Measurements from ENCODE around the gene RPAP3. TPM values are rescaled to one million over a fixed set of nuclear protein-coding genes. Genes with fewer than 3 reads are reported as not detected.
A peak's percentile ranks its signal among the peaks of the same experiment; 100 is the strongest.

Gene RPAP3
- total and polyA plus RNA-seq, 5 donors from 2014 or later, result 31.5 to 40.2 (median 33.0) TPM

- H3K27me3 ChIP-seq (ENCODE audit: control insufficient read depth, insufficient read depth, low read length), result no peaks in the 10 kb centered on the region
- H3K27ac ChIP-seq (ENCODE audit: insufficient read depth, low read length, poor library complexity, severe bottlenecking), result no peak overlapping the region
- H3K4me1 Mint-ChIP-seq, result peaks cover 15 to 40% (median 34%) of the 10 kb centered on the region in 4 donors
- no peaks in the 10 kb centered on the region for H3K9me3 Mint-ChIP-seq
- no peak overlapping the region for H3K4me3 ChIP-seq (ENCODE audit: low read depth, low read length)
- ATAC-seq (ENCODE audit: low read depth in 2 of 2) (no peak), DNase-seq (no peak)
- peaks cover 4% of the 10 kb centered on the region for H3K36me3 Mint-ChIP-seq
- H3K9me3 ChIP-seq (ENCODE audit: control insufficient read depth in 2 of 2, low read length in 2 of 2), result no peaks in the 10 kb centered on the region
- no peaks in the 10 kb centered on the region for H3K36me3 ChIP-seq (ENCODE audit: control insufficient read depth, insufficient read depth, low read length)
- peak overlapping the region in 2 of 4 donors; percentile 18 to 78 for H3K4me3 Mint-ChIP-seq
- peaks cover 4% of the 10 kb centered on the region for H3K27me3 Mint-ChIP-seq
- H3K4me1 ChIP-seq (ENCODE audit: control insufficient read depth, insufficient read depth, low read length, poor library complexity, severe bottlenecking), result peaks cover 36% of the 10 kb centered on the region
- H3K27ac Mint-ChIP-seq, result peak overlapping the region in 2 of 3 donors; percentile 6 to 47
These were observed 3.4 kb upstream of the RPAP3 start for GRCh38 chr12:47709237-47709636.

DNA sequence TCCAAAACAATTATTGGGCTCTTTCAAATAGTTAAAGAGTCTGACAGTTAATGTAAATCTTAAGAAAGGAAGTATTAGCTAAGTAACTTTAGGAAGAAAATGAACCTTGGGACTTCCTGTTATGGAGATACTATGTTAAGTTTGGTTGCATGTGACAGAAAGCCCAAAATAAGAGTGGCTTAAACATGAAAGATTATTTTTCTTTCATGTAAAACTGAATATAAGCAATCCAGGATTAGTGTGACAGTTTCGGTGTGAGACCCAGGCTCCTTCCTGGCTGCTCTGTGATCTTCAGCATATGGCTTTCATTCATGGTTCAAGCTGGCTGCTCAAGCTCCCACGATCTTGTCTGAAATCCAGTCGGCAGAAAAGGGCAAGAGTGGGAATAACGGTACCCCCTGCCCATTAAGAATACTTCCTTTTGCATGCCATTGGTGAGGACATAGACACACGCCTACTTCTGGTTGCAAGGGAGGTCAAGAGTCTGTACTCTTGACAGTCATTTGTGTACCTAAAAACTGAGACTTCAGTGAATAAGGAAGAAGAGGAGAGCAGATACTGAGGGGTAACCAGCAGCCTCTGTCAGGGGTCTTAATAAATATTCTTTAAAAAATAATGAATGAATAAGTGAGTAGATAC lies 2.2 kb upstream of the RPAP3 start:
- peaks cover 25 to 52% (median 45%) of the 10 kb centered on the region in 4 donors for H3K4me1 Mint-ChIP-seq
- Histone ChIP-seq H3K36me3 (ENCODE audit: control insufficient read depth, insufficient read depth, low read length) (no peaks in the 10 kb centered on the region), H3K27me3 (ENCODE audit: control insufficient read depth, insufficient read depth, low read length) (no peaks in the 10 kb centered on the region), H3K9me3 (ENCODE audit: control insufficient read depth in 2 of 2, low read length in 2 of 2) (no peaks in the 10 kb centered on the region), H3K4me1 (ENCODE audit: control insufficient read depth, insufficient read depth, low read length, poor library complexity, severe bottlenecking) (peaks cover 42% of the 10 kb centered on the region), H3K4me3 (ENCODE audit: low read depth, low read length) (peak overlapping the region; percentile 100), H3K27ac (ENCODE audit: insufficient read depth, low read length, poor library complexity, severe bottlenecking) (peak overlapping the region; percentile 91)
- H3K27me3 Mint-ChIP-seq, result peaks cover 4% of the 10 kb centered on the region
- no peak for ATAC-seq (ENCODE audit: low read depth in 2 of 2)
- peak overlapping the region; percentile 78 to 91 (median 80) for H3K4me3 Mint-ChIP-seq
- DNase-seq, result peak in 2 of 3 donors; percentile 15 to 57
- peak overlapping the region; percentile 91 to 94 (median 93) for H3K27ac Mint-ChIP-seq
- no peaks in the 10 kb centered on the region for H3K9me3 Mint-ChIP-seq
- H3K36me3 Mint-ChIP-seq, result peaks cover 14% of the 10 kb centered on the region

- H3K36me3 Mint-ChIP-seq, result peaks cover 14% of the 10 kb centered on the region
- H3K27ac ChIP-seq (ENCODE audit: insufficient read depth, low read length, poor library complexity, severe bottlenecking), result peak overlapping the region; percentile 91
- no peak for DNase-seq
- peaks cover 4% of the 10 kb centered on the region for H3K27me3 Mint-ChIP-seq
- H3K27ac Mint-ChIP-seq, result peak overlapping the region; percentile 91 to 94 (median 91)
- H3K4me3 Mint-ChIP-seq, result peak overlapping the region; percentile 78 to 91 (median 80)
- no peaks in the 10 kb centered on the region for H3K9me3 Mint-ChIP-seq
- H3K9me3 ChIP-seq (ENCODE audit: control insufficient read depth in 2 of 2, low read length in 2 of 2), result no peaks in the 10 kb centered on the region
- no peaks in the 10 kb centered on the region for H3K36me3 ChIP-seq (ENCODE audit: control insufficient read depth, insufficient read depth, low read length)
- no peak for ATAC-seq (ENCODE audit: low read depth in 2 of 2)
- H3K4me3 ChIP-seq (ENCODE audit: low read depth, low read length), result peak overlapping the region; percentile 100
- H3K4me1 Mint-ChIP-seq, result peaks cover 25 to 56% (median 46%) of the 10 kb centered on the region in 4 donors
- peaks cover 45% of the 10 kb centered on the region for H3K4me1 ChIP-seq (ENCODE audit: control insufficient read depth, insufficient read depth, low read length, poor library complexity, severe bottlenecking)
- H3K27me3 ChIP-seq (ENCODE audit: control insufficient read depth, insufficient read depth, low read length), result no peaks in the 10 kb centered on the region
These were observed 1.5 kb upstream of the RPAP3 start for GRCh38 chr12:47707355-47707754.

- ATAC-seq (ENCODE audit: low read depth in 2 of 2), result no peak
- H3K36me3 Mint-ChIP-seq, result peaks cover 24% of the 10 kb centered on the region
- peaks cover 45% of the 10 kb centered on the region for H3K4me1 ChIP-seq (ENCODE audit: control insufficient read depth, insufficient read depth, low read length, poor library complexity, severe bottlenecking)
These were observed 633 bp downstream of the RPAP3 start for GRCh38 chr12:47705229-47705565.

GRCh38 chr12:47704719-47705118 lies 1.1 kb downstream of the RPAP3 start:
- Mint-ChIP-seq H3K4me3 (peak overlapping the region; percentile 94 to 99 (median 95)), H3K4me1 (peaks cover 34 to 70% (median 47%) of the 10 kb centered on the region in 4 donors), H3K27ac (peak overlapping the region; percentile 57 to 94 (median 90)), H3K9me3 (no peaks in the 10 kb centered on the region), H3K36me3 (peaks cover 24% of the 10 kb centered on the region), H3K27me3 (peaks cover 4% of the 10 kb centered on the region)
- Histone ChIP-seq H3K27ac (ENCODE audit: insufficient read depth, low read length, poor library complexity, severe bottlenecking) (no peak overlapping the region), H3K4me3 (ENCODE audit: low read depth, low read length) (peak overlapping the region; percentile 95), H3K36me3 (ENCODE audit: control insufficient read depth, insufficient read depth, low read length) (peaks cover 13% of the 10 kb centered on the region), H3K4me1 (ENCODE audit: control insufficient read depth, insufficient read depth, low read length, poor library complexity, severe bottlenecking) (peaks cover 45% of the 10 kb centered on the region), H3K27me3 (ENCODE audit: control insufficient read depth, insufficient read depth, low read length) (no peaks in the 10 kb centered on the region), H3K9me3 (ENCODE audit: control insufficient read depth in 2 of 2, low read length in 2 of 2) (no peaks in the 10 kb centered on the region)
- DNase-seq (no peak), ATAC-seq (ENCODE audit: low read depth in 2 of 2) (no peak)

More at GRCh38 chr12:47705229-47705565, 633 bp downstream of the RPAP3 start:
- H3K27ac ChIP-seq (ENCODE audit: insufficient read depth, low read length, poor library complexity, severe bottlenecking), result peak overlapping the region; percentile 91
- peaks cover 9% of the 10 kb centered on the region for H3K36me3 ChIP-seq (ENCODE audit: control insufficient read depth, insufficient read depth, low read length)
- Mint-ChIP-seq H3K4me1 (peaks cover 34 to 67% (median 47%) of the 10 kb centered on the region in 4 donors), H3K27ac (peak overlapping the region; percentile 57 to 94 (median 90)), H3K9me3 (no peaks in the 10 kb centered on the region), H3K4me3 (peak overlapping the region; percentile 94 to 99 (median 95)), H3K27me3 (peaks cover 4% of the 10 kb centered on the region)
- DNase-seq, result no peak
- H3K27me3 ChIP-seq (ENCODE audit: control insufficient read depth, insufficient read depth, low read length), result no peaks in the 10 kb centered on the region
- H3K9me3 ChIP-seq (ENCODE audit: control insufficient read depth in 2 of 2, low read length in 2 of 2), result no peaks in the 10 kb centered on the region
- peak overlapping the region; percentile 95 for H3K4me3 ChIP-seq (ENCODE audit: low read depth, low read length)

DNA sequence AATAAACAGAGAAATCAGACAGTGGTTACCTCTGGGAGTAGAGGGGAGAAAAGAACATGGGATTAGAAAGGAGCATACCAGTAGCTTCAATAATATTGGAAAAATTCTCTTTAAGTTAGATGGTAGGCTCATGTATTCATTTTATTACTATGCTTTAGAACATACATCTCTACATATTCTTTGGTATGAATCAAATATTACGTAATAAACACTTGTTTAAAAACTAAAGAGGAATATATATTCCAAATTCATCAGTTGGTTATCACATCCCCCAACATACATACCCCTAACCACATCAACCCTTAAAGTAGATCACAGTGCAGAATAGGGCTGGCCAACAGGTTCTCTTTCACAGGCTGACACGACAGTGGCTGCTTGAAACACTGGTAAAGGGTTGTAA lies 5.6 kb downstream of the RPAP3 start:
- H3K4me3 Mint-ChIP-seq, result peak overlapping the region in 1 of 4 donors; percentile 39
- H3K27ac ChIP-seq (ENCODE audit: insufficient read depth, low read length, poor library complexity, severe bottlenecking), result no peak overlapping the region
- no peak overlapping the region for H3K27ac Mint-ChIP-seq
- no peaks in the 10 kb centered on the region for H3K27me3 Mint-ChIP-seq
- H3K4me1 ChIP-seq (ENCODE audit: control insufficient read depth, insufficient read depth, low read length, poor library complexity, severe bottlenecking), result peaks cover 18% of the 10 kb centered on the region
- no peaks in the 10 kb centered on the region for H3K9me3 ChIP-seq (ENCODE audit: control insufficient read depth in 2 of 2, low read length in 2 of 2)
- ATAC-seq (ENCODE audit: low read depth in 2 of 2) (no peak), DNase-seq (no peak)
- H3K36me3 ChIP-seq (ENCODE audit: control insufficient read depth, insufficient read depth, low read length), result peaks cover 35% of the 10 kb centered on the region
- no peaks in the 10 kb centered on the region for H3K27me3 ChIP-seq (ENCODE audit: control insufficient read depth, insufficient read depth, low read length)
- no peaks in the 10 kb centered on the region for H3K9me3 Mint-ChIP-seq
- H3K4me1 Mint-ChIP-seq, result peaks cover 18 to 46% (median 26%) of the 10 kb centered on the region in 4 donors
- H3K4me3 ChIP-seq (ENCODE audit: low read depth, low read length), result no peak overlapping the region
- peaks cover 44% of the 10 kb centered on the region for H3K36me3 Mint-ChIP-seq

DNA sequence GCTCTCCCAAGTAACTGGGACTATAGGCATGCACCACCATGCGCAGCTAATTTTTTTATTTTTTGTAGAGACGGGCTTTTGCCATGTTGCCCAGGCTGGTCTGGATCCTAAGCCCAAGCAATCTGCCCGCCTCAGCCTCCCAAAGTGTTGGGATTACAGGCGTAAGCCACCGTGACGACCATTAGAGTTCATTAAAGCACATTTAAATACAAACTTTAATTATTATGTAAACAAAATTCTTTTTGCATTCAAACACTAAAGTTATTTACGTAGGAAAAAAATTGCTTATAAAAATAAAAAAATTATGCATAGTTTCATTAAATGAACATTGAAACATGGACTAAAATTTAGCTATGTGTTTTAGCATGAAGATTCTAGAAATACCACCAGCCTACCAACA lies 7.2 kb downstream of the RPAP3 start:
- Mint-ChIP-seq H3K4me3 (no peak overlapping the region), H3K36me3 (peaks cover 51% of the 10 kb centered on the region), H3K27me3 (no peaks in the 10 kb centered on the region), H3K27ac (no peak overlapping the region), H3K9me3 (no peaks in the 10 kb centered on the region), H3K4me1 (peaks cover 5 to 36% (median 27%) of the 10 kb centered on the region in 4 donors)
- H3K9me3 ChIP-seq (ENCODE audit: control insufficient read depth in 2 of 2, low read length in 2 of 2), result no peaks in the 10 kb centered on the region
- DNase-seq (no peak), ATAC-seq (ENCODE audit: low read depth in 2 of 2) (no peak)
- no peaks in the 10 kb centered on the region for H3K27me3 ChIP-seq (ENCODE audit: control insufficient read depth, insufficient read depth, low read length)
- H3K4me3 ChIP-seq (ENCODE audit: low read depth, low read length), result no peak overlapping the region
- H3K27ac ChIP-seq (ENCODE audit: insufficient read depth, low read length, poor library complexity, severe bottlenecking), result no peak overlapping the region
- peaks cover 48% of the 10 kb centered on the region for H3K36me3 ChIP-seq (ENCODE audit: control insufficient read depth, insufficient read depth, low read length)
- peaks cover 5% of the 10 kb centered on the region for H3K4me1 ChIP-seq (ENCODE audit: control insufficient read depth, insufficient read depth, low read length, poor library complexity, severe bottlenecking)

DNA sequence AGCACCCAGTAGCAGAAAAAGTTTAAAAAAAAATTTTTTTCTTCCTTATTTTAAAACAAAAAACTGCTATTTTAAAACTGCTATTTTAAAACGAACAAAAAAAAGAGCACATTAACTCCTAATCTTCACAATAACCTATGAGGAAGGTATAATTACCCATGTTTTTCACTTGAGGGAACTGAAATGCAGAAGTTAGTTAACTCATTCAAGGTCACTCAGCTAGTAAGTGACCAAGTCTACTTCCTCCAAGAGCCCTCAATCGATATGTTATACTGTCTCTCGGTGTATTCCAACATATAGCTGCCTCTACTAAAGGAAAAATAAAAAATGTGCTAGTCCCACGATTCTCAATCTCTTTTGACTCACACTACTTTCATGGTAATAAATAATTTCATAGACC lies 7.8 kb downstream of the RPAP3 start:
- Histone ChIP-seq H3K27ac (ENCODE audit: insufficient read depth, low read length, poor library complexity, severe bottlenecking) (no peak overlapping the region), H3K27me3 (ENCODE audit: control insufficient read depth, insufficient read depth, low read length) (no peaks in the 10 kb centered on the region)

More for the DNA sequence above, 7.8 kb downstream of the RPAP3 start:
- Mint-ChIP-seq H3K9me3 (no peaks in the 10 kb centered on the region), H3K4me3 (no peak overlapping the region), H3K4me1 (peaks cover 4 to 32% (median 24%) of the 10 kb centered on the region in 4 donors), H3K36me3 (peaks cover 50% of the 10 kb centered on the region), H3K27me3 (no peaks in the 10 kb centered on the region), H3K27ac (no peak overlapping the region)
- DNase-seq (no peak), ATAC-seq (ENCODE audit: low read depth in 2 of 2) (no peak)
- Histone ChIP-seq H3K9me3 (ENCODE audit: control insufficient read depth in 2 of 2, low read length in 2 of 2) (no peaks in the 10 kb centered on the region), H3K36me3 (ENCODE audit: control insufficient read depth, insufficient read depth, low read length) (peaks cover 52% of the 10 kb centered on the region), H3K4me1 (ENCODE audit: control insufficient read depth, insufficient read depth, low read length, poor library complexity, severe bottlenecking) (peaks cover 3% of the 10 kb centered on the region), H3K4me3 (ENCODE audit: low read depth, low read length) (no peak overlapping the region)
